Heart right ventricle (tissue), 16 donors: ENCODE measurements around the gene GLOD4. TPM values are rescaled to one million over a fixed set of nuclear protein-coding genes. Genes with fewer than 3 reads are reported as not detected.

Experiments
- ATAC-seq, 8 donors: fragments of 200-7000 bp; cut with Tn5 transposase; one replicate each; pipeline ENCODE4 v1.9.1; 2020; ENCODE audit warnings: mild to moderate bottlenecking in 8 of 8, moderate library complexity in 8 of 8, moderate number of reproducible peaks in 1 of 8
- DNase-seq, 2 donors: peaks; one replicate each; pipeline ENCODE4 v3.0.0-alpha.2; 2020
- H3K27ac ChIP-seq, 10 donors: fragments of 200-600 bp; sonication (generic) in 2 of 10; one replicate each; pipeline versions ENCODE4 v1.5.0 to v1.8.0; 2020 to 2022; ENCODE audit warnings: mild to moderate bottlenecking in 3 of 10
- H3K27me3 ChIP-seq, 7 donors: fragments of 200-600 bp; one replicate each; pipeline ENCODE4 v1.8.0; 2021 to 2022; ENCODE audit warnings: mild to moderate bottlenecking in 2 of 7
- H3K36me3 ChIP-seq, 9 donors: fragments of 200-600 bp; sonication (generic) in 1 of 9; one replicate each; pipeline versions ENCODE4 v1.5.0 to v1.8.0; 2020 to 2022; ENCODE audit warnings: mild to moderate bottlenecking in 2 of 9
- H3K4me1 ChIP-seq, 9 donors: fragments of 200-600 bp; sonication (generic) in 1 of 9; one replicate each; pipeline versions ENCODE4 v1.5.0 to v1.8.0; 2020 to 2022; ENCODE audit warnings: mild to moderate bottlenecking in 4 of 9
- H3K4me3 ChIP-seq, 10 donors: fragments of 200-600 bp; sonication (generic) in 2 of 10; one replicate each; pipeline versions ENCODE4 v1.5.0 to v1.8.0; 2020 to 2022; ENCODE audit warnings: mild to moderate bottlenecking in 7 of 10, moderate library complexity in 2 of 10
- H3K9me3 ChIP-seq, 11 donors: fragments of 200-600 bp in 10 of 11; sonication (generic) in 2 of 11; one replicate each; pipeline versions ENCODE4 v1.5.0 to v1.8.0; 2013 to 2022; ENCODE audit warnings: mild to moderate bottlenecking in 2 of 11, control low read depth in 1 of 11, moderate library complexity in 1 of 11
- CTCF ChIP-seq, 9 donors: fragments of 200-600 bp; sonication (generic) in 2 of 9; IDR thresholded peaks; one replicate each; pipeline versions ENCODE4 v1.5.0 to v1.8.0; 2021 to 2022; ENCODE audit warnings: antibody characterized with exemption in 9 of 9, mild to moderate bottlenecking in 5 of 9, moderate library complexity in 1 of 9
- WGBS, 2 donors: extraction: QIAGEN DNeasy Blood & Tissue Kit; methylation state at CpG; one replicate each; pipeline ENCODE4 v1.1.7; 2013; ENCODE audit warnings: inconsistent platforms in 1 of 2; 5-methylcytosine and 5-hydroxymethylcytosine counted together
- intact Hi-C, 10 donors: fragments of 100-400 bp; cut with DNase I; formaldehyde crosslinking; loops; one replicate each; pipeline versions ENCODE4 v1.11.1 to v1.14.2; 2022
- polyA plus RNA-seq, 2 donors: library from polyadenylated mRNA; stranded (reverse); fragments of 200-250 nt; gene quantifications; one replicate each; pipeline ENCODE4 v1.2.3, GENCODE V29; 2013
- total RNA-seq, 10 donors: library from RNA; stranded (reverse); fragmentation: NEBNext Ultra II Directional in 3 of 10; extraction: Animal tissue kit (Norgen Biotek cat#: 25700) in 3 of 10; gene quantifications; one replicate each; pipeline versions ENCODE4 v1.2.1 to v1.2.4, GENCODE V29; 2021 to 2023
- donor health status: Arrhythmogenic right ventricular cardiomyopathy.
- donor health status: ischemic (EF 13 %, LVEDD 7.1; RV severe dilation, severe dysfunction).
- donor health status: healthy with polysubstance abuse.
- donor health status: DM: no; HTN: yes; CAD: no.
- donor health status: DM: no; HTN: no; CAD: no.
- donor health status: ischemic (EF 25% LVEDD 6.9; RV normal size, moderate dysfunction).
- donor health status: ischemic (EF 25% LVEDD 5.7; RV mildly dilated, moderate dysfunction).
- donor health status: healthy.
- donor health status: DM: yes; HTN: yes; CAD: no.
- donor health status: Ischemic cardiomyopathy.
- donor health status: ischemic (EF 35%, LVEDD 5.7; RV mildly dilated, moderate dysfunction).
- donor health status: nonischemic (EF 11% LVEDD 7.7; RV severe dilation, severe dysfunction).
- donor health status: DM: yes; HTN: yes; CAD: no.
- donor health status: PGD.
- donor health status: ischemic (EF 29% LVEDD 5.4; RV normal size, mild dysfunction).
- donor health status: nonischemic (EF 23%, LVEDD 6.1; RV moderate dilation, normal function).

Gene GLOD4
- total and polyA plus RNA-seq, 12 donors = 16.5 to 47.5 (median 27.6) TPM

- WGBS, 2 donors = 93 to 96% methylated on average over 11 of the region's 11 CpGs
- Histone ChIP-seq H3K27ac (no peak overlapping the region), H3K27me3 (no peaks in the 10 kb centered on the region), H3K9me3 (no peaks in the 10 kb centered on the region), H3K4me3 (no peak overlapping the region), H3K4me1 (peaks cover 0 to 8% (median 7%) of the 10 kb centered on the region in 9 donors), H3K36me3 (peaks cover 4 to 80% (median 32%) of the 10 kb centered on the region in 9 donors)
- ATAC-seq (no peak), DNase-seq (no peak)
- no peak for TF ChIP-seq CTCF (IDR thresholded peaks at IDR 0.05)
- intact Hi-C loops = no loop called here
Measured at GRCh38 chr17:745406-745805, 36.7 kb downstream of the GLOD4 start.

GRCh38 chr17:744937-745336 is 37.1 kb downstream of the GLOD4 start:
- Histone ChIP-seq H3K27ac (no peak overlapping the region), H3K4me3 (no peak overlapping the region), H3K9me3 (no peaks in the 10 kb centered on the region), H3K4me1 (peaks cover 0 to 10% (median 3%) of the 10 kb centered on the region in 9 donors), H3K27me3 (no peaks in the 10 kb centered on the region), H3K36me3 (peaks cover 4 to 85% (median 35%) of the 10 kb centered on the region in 9 donors)
- WGBS, 2 donors = 79 to 84% methylated on average over 9 of the region's 9 CpGs
- DNase-seq (no peak), ATAC-seq (no peak)
- intact Hi-C loops = no loop called here
- TF ChIP-seq CTCF (IDR thresholded peaks at IDR 0.05) = no peak

- no peak for TF ChIP-seq CTCF (IDR thresholded peaks at IDR 0.05)
- WGBS, 2 donors = 96 to 98% methylated on average over 4 of the region's 4 CpGs
Measured at GRCh38 chr17:743139-743538, 38.9 kb downstream of the GLOD4 start.

GRCh38 chr17:742147-742793 is 39.8 kb downstream of the GLOD4 start:
- no peak overlapping the region for H3K4me3 ChIP-seq
- H3K9me3 ChIP-seq = no peaks in the 10 kb centered on the region
- intact Hi-C loops = no loop called here
- H3K4me1 ChIP-seq = peaks cover 0 to 14% (median 0%) of the 10 kb centered on the region in 9 donors
- no peak overlapping the region for H3K27ac ChIP-seq
- no peaks in the 10 kb centered on the region for H3K27me3 ChIP-seq
- no peak for ATAC-seq
- 88 to 91% methylated on average over 11 of the region's 11 CpGs for WGBS, 2 donors
- no peak for TF ChIP-seq CTCF (IDR thresholded peaks at IDR 0.05)
- DNase-seq = no peak
- H3K36me3 ChIP-seq = peaks cover 4 to 100% (median 28%) of the 10 kb centered on the region in 9 donors

More at GRCh38 chr17:743139-743538, 38.9 kb downstream of the GLOD4 start:
- Histone ChIP-seq H3K36me3 (peaks cover 4 to 100% (median 35%) of the 10 kb centered on the region in 9 donors), H3K4me1 (peaks cover 0 to 14% (median 0%) of the 10 kb centered on the region in 9 donors), H3K9me3 (no peaks in the 10 kb centered on the region), H3K4me3 (no peak overlapping the region), H3K27me3 (no peaks in the 10 kb centered on the region), H3K27ac (no peak overlapping the region)
- intact Hi-C loops = no loop called here
- DNase-seq = no peak
- ATAC-seq = no peak
